Mucosa of descending colon (tissue), 3 donors: ENCODE measurements around the gene SIMC1. TPM values are rescaled to one million over a fixed set of nuclear protein-coding genes. Genes with fewer than 3 reads are reported as not detected.

Source experiments
- ATAC-seq: fragments of 200-7000 bp; cut with Tn5 transposase; one replicate; pipeline ENCODE4 v1.9.1; 2020; ENCODE audit warnings: mild to moderate bottlenecking, moderate library complexity
- DNase-seq, 3 donors: peaks; one replicate each; pipeline ENCODE4 v3.0.0-alpha.2; 2020
- H3K36me3 ChIP-seq: fragments of 200-600 bp; one replicate; pipeline ENCODE4 v1.8.0; 2021; ENCODE audit warnings: low read depth, mild to moderate bottlenecking
- H3K4me1 ChIP-seq: fragments of 200-600 bp; one replicate; pipeline ENCODE4 v1.8.0; 2021; ENCODE audit warnings: low read depth, mild to moderate bottlenecking
- H3K4me3 ChIP-seq: fragments of 200-600 bp; one replicate; pipeline ENCODE4 v1.8.0; 2021; ENCODE audit warnings: mild to moderate bottlenecking
- H3K9me3 ChIP-seq: fragments of 200-600 bp; one replicate; pipeline ENCODE4 v1.8.0; 2021; ENCODE audit warnings: mild to moderate bottlenecking
- CTCF ChIP-seq: fragments of 200-600 bp; IDR thresholded peaks from one replicate; pipeline ENCODE4 v1.8.0; 2022; ENCODE audit warnings: antibody characterized with exemption, mild to moderate bottlenecking
- intact Hi-C, 2 donors: fragments of 100-400 bp; cut with DNase I in 1 of 2; cut with micrococcal nuclease in 1 of 2; formaldehyde crosslinking; loops; one replicate each; pipeline versions ENCODE4 v1.11.0 to v1.11.1; 2022; cut with DNase I, micrococcal nuclease
- total RNA-seq, 3 donors: library from RNA; stranded (reverse); fragmentation: NEBNext Ultra II Directional in 2 of 3; extraction: Animal tissue kit (Norgen Biotek cat#: 25700) in 2 of 3; gene quantifications; one replicate each; pipeline versions ENCODE4 v1.2.1 to v1.2.4, GENCODE V29; 2021 to 2023
- donor health status: DM: no; HTN: no; CAD: no; lungs with moderate emphysema.
- donor health status: DM: no; HTN: no; CAD: no.
- donor health status: DM: no; HTN: yes; CAD: no.

Gene SIMC1
- total RNA-seq, 3 donors from 2014 or later: 22.5 to 26.7 (median 26.0) TPM

- intact Hi-C loops: no loop called here
- DNase-seq (peak; percentile 97 to 98 (median 98)), ATAC-seq (peak; percentile 98)
- Histone ChIP-seq H3K4me3 (peak within 1 kb of the TSS; percentile 56), H3K9me3 (no peaks in the 10 kb centered on the region), H3K4me1 (peaks cover 11% of the 10 kb centered on the region), H3K36me3 (no peaks in the 10 kb centered on the region)
- no peak for TF ChIP-seq CTCF
These were observed 123.4 kb downstream of the SIMC1 start, which contains the start of gene KIAA1191 for GRCh38 chr5:176361437-176362232. Gene KIAA1191, minus strand, starts transcription at chr5:176361764. Its CDS starts 2,256 bp downstream, at chr5:176359508.

- Histone ChIP-seq H3K4me1 (peaks cover 11% of the 10 kb centered on the region), H3K4me3 (no peak overlapping the region), H3K36me3 (no peaks in the 10 kb centered on the region), H3K9me3 (no peaks in the 10 kb centered on the region)
- intact Hi-C loops: no loop called here
- TF ChIP-seq CTCF: no peak
- no peak for DNase-seq
- no peak for ATAC-seq
These were observed 123.9 kb downstream of the SIMC1 start for GRCh38 chr5:176362233-176362490.

- peak overlapping the region; percentile 30 for H3K4me3 ChIP-seq
- no peak for TF ChIP-seq CTCF
- H3K9me3 ChIP-seq: no peaks in the 10 kb centered on the region
- H3K36me3 ChIP-seq: no peaks in the 10 kb centered on the region
- intact Hi-C loops: no loop called here
- peaks cover 11% of the 10 kb centered on the region for H3K4me1 ChIP-seq
- DNase-seq (no peak), ATAC-seq (no peak)
These were observed 126.6 kb downstream of the SIMC1 start for GRCh38 chr5:176364765-176365350.

GRCh38 chr5:176365351-176366231 is 127.4 kb downstream of the SIMC1 start, which contains the start of gene ARL10:
Gene ARL10, plus strand, starts transcription at chr5:176365487. Its CDS starts 77 bp downstream, at chr5:176365564.
- peak; percentile 27 to 64 (median 61) for DNase-seq
- H3K4me1 ChIP-seq: peaks cover 5% of the 10 kb centered on the region
- no peaks in the 10 kb centered on the region for H3K36me3 ChIP-seq
- no peak for TF ChIP-seq CTCF
- H3K4me3 ChIP-seq: peak within 1 kb of the TSS; percentile 30
- peak; percentile 8 for ATAC-seq
- H3K9me3 ChIP-seq: no peaks in the 10 kb centered on the region
- intact Hi-C loops: no loop called here

- H3K4me3 ChIP-seq: no peak overlapping the region
- intact Hi-C loops: no loop called here
- no peaks in the 10 kb centered on the region for H3K36me3 ChIP-seq
- no peak for TF ChIP-seq CTCF
- no peak for ATAC-seq
- peaks cover 4% of the 10 kb centered on the region for H3K4me1 ChIP-seq
- H3K9me3 ChIP-seq: no peaks in the 10 kb centered on the region
- DNase-seq: no peak
These were observed 128.1 kb downstream of the SIMC1 start for GRCh38 chr5:176366232-176366894.
